Islet of Langerhans (tissue), 1 donor: Measurements from ENCODE around the gene RNF212.

Source experiments
- FAIRE-seq: peaks from one replicate; lab custom pipeline; 2011; peaks lifted over from hg19 to GRCh38; lab: Jason Lieb, UNC

Gene RNF212

GRCh38 chr4:1115528-1116293 lies 2.3 kb upstream of the RNF212 start:
- FAIRE-seq: no peak

DNA sequence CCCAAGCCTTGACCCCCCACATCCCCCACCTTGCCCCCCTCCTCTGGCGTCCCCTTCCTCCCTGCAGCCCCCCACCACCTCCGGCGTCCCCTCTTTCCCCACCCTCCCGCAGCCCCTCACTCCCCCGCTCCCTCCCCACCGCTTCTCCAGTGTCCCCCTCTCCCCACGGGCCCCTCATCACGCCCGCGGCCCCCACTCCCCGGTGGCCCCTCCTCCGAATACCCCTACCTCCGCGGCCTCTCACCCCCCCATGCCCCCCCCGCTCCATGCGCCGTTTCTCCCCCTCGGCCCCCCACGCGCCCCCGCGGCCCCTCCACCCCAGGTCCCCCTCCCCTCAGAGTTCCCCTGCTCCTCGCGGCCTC lies 562 bp downstream of the RNF212 start:
- FAIRE-seq: no peak

- FAIRE-seq: no peak
Observed at GRCh38 chr4:1112174-1112820, 1.1 kb downstream of the RNF212 start.

DNA sequence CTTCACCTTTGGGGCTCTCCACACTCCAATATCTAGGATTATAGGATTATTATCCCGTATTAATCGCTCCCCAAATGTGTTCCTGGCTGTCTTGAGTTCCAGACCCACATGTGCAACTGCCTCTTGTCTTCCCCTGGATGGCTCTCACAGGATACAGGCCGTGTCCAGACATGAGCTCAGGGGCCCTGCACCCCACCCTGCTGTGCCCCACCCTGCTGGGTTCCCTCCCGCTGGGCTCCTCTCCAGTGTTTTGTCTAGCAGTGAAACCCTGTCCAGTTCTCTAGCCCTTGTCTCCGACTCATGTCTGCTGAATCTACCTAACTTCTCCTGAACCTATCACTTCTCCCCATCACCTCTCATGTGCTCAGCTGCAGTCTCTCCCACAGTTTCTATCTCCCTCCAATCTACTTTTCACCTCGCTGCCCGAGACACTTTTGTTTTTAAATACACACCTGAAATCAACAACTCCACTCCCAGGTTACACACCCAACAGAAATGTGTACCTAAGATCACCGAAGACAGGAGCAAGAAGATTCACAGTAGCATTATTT lies 2.0 kb downstream of the RNF212 start:
- FAIRE-seq: no peak

DNA sequence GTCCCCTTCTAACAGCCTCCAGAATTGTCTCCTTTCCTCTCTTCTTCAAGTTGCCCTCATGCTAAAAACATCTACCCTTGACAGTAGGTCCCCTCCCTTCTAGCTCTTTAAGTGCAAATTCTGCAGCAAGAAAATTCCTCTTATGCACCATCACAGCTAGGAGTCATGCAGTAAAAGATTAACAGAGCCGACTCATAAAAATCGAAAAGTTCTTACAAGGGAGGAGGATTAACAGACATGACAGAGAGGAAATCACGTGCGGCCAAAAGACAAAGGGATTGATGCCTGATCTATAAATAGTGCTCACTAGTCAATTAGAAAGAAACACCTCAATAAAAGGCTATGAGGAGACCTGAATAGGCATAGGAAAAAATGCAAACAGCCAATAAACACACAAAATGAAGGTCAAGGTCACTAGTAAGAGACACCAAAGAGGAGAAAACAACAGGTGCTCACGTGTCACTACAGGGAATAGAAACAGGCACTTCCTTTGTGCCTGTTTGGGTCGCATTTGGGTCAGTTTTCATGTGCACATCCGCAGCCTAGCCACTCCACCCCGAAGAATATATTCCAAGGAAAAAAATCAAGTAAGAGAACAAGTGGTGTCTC lies 3.4 kb downstream of the RNF212 start:
- no peak for FAIRE-seq

DNA sequence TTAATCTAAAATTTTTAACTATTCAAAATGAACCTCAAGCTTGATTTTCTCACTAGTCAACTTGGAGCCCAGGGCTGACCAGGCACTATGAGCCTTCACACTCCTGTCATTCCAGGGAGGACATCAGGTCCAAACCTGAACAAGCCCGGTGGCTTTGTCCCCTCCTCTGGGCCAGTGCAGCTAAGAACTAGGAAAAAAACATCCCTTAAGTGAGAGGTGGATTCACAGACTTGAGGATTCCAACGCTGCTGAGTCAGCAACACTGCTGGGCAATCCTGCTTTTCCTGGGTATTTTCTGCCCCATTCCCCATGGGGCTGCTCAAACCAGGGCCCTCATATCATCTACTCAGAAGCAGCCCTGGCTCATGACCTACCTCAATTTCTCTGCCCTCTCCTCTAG lies 4.0 kb downstream of the RNF212 start:
- no peak for FAIRE-seq

GRCh38 chr4:1105662-1106061 lies 7.7 kb downstream of the RNF212 start:
- no peak for FAIRE-seq

- no peak for FAIRE-seq
Observed at GRCh38 chr4:1105067-1105466, 8.3 kb downstream of the RNF212 start.

GRCh38 chr4:1104647-1105046 lies 8.7 kb downstream of the RNF212 start:
- no peak for FAIRE-seq

DNA sequence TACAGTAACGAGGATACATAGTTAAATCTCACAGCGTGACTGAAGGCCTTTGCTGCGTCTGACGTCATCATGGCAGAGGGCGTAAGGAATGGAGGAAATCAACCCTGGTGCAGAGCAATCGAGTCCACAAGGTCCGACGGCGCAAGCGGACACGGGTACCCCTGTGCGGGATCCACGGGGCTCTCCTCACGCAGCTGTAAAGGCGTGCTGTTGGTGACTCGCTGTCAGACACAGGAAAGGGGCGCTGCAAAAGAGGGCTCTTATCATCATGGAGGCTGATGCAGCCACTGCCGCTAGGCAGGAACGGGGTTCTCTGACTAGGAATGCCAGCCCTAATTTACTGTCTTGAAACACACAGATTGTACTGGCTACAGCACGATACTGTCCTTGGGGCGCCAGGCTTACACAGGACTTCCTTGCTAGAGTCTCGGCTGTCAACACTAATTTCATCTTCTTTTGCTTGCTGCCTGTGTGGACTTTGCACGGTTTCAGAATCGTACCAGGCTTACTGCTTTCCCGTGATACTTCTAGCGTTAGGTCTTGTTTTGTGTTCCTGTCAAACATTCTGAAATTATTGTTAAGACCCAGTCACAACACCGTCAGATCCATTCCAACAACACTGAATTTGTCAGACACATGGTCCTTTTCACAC lies 13.6 kb downstream of the RNF212 start:
- no peak for FAIRE-seq

- no peak for FAIRE-seq
Observed at GRCh38 chr4:1099270-1099669, 14.1 kb downstream of the RNF212 start.

- FAIRE-seq: no peak
Observed at GRCh38 chr4:1098311-1098925, 14.9 kb downstream of the RNF212 start.

DNA sequence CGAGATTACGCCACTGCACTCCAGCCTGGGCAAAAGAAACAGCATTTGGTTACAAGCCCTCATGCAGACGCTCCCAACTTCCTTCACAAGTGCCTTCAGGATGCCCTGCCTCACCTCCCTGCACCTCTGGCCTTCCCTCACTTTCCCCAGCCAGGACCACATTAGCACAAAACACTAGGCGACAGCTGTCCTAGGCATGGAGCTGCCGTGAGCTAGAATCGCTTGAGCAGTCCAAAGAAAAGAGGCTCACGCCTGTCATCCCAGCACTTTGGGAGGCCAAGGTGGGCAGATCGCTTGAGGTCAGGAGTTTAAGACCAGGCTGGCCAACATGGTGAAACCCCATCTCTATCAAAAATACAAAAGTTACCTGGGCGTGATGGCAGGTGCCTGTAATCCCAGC lies 15.8 kb downstream of the RNF212 start:
- FAIRE-seq: no peak

GRCh38 chr4:1096841-1097240 lies 16.5 kb downstream of the RNF212 start:
- no peak for FAIRE-seq

DNA sequence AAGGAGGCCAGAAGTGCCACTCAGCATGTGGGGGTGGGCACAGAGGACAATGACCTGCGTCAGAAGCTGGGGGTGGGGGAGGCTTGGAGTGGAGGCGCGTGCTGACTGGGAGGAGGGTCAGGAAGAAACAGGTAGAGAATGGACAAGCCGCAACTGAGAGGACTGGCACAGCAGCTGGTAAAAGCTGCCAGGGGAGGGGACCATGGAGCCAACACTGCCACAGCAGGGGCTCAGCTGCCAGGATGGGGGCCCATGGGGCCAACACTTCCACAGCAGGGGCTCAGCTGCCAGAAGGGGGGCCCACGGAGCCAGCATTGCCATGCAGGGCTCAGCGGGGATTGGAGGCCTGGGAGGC lies 19.1 kb downstream of the RNF212 start:
- FAIRE-seq: no peak

- no peak for FAIRE-seq
Observed at GRCh38 chr4:1093391-1094335, 19.7 kb downstream of the RNF212 start.

GRCh38 chr4:1092983-1093361 lies 20.4 kb downstream of the RNF212 start:
- no peak for FAIRE-seq

DNA sequence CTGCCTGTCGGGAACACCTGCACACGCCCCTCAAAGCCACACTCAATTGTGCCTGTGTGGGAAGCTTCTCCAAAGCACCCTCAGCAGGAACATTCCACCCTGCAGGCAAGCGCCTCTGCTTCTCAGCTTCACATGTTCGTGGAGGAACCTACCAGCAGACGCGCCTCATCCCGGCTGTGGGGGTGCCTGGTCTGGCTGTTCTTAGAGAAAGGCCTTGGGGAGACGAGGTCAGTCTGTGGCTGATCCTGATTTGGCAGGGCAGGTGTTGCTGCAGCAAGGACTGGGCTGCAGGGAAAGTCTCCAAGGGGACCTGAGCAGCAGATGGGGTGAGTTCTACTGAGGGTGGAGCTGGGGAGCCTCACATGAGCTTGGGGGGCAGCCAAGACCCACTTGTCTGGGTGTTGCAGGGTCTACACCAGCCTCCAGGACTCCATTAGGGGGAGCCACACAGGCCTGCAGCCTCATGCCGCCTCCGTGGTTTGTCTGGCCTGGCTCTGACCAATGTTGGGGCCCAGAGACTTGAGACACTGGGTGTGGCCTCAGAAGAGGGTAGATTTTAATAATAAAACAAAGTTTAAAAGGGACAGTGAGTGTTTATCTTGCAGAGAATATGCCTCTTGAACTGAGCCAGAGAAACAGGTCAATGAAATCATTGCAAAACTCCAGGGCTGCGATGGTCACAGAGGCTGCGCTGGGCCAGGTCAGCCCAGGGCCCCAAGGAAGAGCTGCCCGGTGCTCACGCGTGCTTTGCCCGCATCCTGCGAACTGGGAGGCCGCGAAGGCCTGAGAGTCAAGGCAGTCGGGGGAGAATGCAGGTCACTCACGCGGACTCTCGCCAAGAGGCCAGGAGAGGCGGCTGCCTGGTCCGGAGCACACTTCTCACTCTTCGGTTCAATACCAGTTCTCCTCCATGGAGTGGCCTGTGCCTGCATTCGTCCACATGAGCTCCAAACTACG lies 21.1 kb downstream of the RNF212 start:
- FAIRE-seq: no peak

DNA sequence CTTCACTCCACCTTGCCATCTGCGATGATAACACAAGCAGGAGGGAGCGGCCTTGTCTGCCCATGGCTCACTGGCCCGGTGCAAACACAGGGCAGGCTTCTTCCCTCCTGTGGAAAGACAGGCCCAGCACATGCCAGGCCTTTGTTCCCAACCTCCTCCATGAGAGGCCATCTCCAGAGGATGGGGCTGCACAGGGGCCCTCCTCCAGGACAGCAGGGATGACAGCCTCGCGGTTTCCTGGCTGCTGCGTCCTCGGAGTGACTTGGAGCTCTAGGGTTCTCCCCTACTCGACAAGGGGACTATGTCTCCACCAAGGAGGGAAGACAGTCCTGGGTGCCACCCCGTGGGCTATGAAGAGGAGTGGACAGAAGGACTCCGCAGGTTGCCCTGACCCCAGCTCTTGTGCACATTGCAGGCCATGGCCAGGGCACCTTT lies 21.8 kb downstream of the RNF212 start:
- FAIRE-seq: no peak
